HT1080 (cell line): ENCODE results near the gene ARL5B. TPM values are rescaled to one million over a fixed set of nuclear protein-coding genes. Genes with fewer than 3 reads are reported as not detected.

Source experiments
- DNase-seq: peaks from one replicate; pipeline ENCODE4 v3.0.0-alpha.2; 2015; ENCODE audit warnings: low read depth
- total RNA-seq: library from RNA; depleted of rRNA; stranded (reverse); fragments of >200 nt; shearing (Covaris generic); gene quantifications from 2 replicates; pipeline ENCODE4 v1.2.3, GENCODE V29; 2014; rRNA removed

Gene ARL5B
- total RNA-seq, 1 experiment from 2014 or later = 7.3 TPM

DNA sequence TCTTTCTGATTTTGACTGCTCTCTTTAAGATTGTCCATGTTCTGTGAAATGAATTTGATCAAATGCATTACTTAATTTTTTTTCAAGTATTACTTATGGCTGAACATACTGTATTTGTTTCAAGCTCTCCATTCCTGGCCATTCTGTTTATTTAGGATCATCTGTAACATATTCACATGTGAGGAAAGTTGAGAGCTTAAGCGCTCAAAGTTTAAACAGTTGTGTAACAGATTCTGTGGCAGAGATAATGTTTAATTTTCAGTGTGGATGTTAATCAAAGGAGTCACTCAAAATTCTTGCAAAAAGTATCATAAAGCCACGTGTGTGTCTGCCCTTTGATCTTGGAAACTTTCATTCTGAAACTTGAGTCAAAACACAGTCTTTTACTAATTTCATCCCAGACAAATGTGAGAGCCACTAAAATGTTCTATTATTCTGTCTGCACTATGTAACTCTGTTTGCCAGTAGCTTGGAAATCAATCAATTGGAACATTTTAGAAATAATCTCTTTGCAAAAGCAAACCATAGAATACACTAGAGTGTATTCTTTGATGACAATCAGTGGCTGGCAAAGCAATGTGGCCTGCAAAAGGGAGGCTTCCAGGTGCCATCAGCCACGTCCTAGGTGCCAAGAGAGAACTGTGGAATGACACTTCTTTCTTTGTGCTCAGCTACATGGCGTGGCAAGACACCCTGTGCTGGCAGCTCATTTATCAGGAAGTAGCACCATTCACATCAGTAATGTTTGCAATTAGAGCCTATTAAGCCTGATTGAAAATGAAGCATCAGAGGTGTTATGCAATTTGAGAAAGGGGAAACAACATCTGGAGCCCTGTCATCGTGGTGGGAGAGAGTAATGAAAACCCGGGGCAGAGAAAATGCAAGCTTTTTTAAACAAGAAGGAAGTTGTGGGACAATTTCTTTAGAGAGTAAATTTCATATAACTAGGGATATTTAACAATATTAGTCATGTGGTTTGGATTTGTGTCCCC lies 40.9 kb downstream of the ARL5B start:
- DNase-seq = no peak

DNA sequence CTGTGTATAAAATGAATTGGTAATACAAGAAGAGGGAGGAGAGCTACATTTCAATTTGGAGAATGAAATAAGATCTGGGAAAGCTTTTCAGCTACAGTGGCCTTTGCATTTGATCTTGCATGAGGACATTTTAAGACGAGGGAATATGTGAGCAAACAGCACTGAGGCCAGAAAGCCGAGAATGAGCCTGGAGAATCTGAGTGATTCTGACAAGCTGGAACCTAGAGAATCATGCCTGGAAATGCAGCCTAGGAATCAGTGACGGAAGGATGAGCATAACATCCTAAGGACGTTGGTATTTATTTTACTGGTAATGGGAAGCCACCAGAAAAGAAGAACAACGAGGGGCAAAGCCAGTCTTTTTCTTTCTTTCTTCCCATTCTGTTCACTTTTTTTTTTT lies 44.3 kb downstream of the ARL5B start:
- no peak for DNase-seq

DNA sequence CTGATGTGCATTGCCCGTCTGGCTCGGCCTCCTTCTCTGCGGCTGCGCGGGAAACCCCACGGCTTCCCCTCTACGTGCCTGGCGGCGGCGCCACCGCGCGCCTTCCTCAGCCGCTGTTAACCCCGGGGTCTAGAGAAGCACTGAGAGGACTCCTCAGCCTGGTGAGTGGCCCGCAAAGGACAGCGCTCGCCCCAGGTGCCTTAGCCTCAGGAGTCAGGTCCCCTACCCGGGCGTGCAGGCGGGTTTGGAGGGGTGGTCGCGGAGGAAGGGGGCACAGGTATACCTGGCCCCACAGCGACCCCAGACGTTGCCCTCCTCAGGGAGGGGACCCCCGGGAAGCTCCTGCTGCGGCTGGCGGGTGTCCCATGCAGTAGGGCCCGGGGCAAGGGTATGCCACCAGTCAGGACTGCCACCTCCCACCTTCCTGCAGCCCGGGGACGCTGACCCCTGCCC lies 51.0 kb downstream of the ARL5B start:
- no peak for DNase-seq

DNA sequence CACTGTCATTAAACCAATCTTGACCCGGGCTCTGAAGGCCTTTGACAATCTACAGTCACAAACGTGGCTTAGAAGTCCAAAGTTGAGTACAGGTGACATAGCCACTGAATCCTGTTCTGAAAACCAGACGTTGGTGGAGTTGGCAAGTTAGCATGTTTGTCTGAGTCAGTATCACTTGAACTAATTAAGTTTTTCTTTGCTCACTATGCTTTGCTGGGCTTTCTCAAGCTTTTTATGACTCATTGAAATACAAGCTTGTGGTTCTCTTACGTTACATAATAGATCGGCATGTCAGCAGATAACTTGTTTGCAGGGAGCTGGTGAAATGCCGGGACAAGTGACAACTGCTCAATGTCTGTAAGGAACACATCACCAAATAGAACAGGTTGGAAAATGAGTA lies 53.8 kb downstream of the ARL5B start:
- peak; percentile 83 for DNase-seq

DNA sequence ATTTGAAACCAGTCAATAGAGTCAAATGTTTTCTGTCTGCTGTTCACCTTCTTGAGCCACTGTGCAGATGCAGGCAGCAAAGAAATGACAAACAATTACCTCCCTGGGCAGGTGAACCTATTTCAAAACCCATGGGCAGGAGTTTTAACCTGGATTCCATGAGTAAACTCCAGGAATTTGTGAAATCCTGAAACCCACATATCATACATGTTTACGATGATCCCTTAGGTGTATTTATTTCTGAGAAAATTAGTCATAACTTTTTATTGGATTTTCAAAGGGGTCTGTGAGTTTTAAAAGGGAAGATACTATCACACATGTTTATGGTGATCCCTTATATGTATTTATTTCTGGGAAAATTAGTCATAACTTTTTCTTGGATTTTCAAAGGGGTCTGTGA lies 59.8 kb downstream of the ARL5B start:
- no peak for DNase-seq

DNA sequence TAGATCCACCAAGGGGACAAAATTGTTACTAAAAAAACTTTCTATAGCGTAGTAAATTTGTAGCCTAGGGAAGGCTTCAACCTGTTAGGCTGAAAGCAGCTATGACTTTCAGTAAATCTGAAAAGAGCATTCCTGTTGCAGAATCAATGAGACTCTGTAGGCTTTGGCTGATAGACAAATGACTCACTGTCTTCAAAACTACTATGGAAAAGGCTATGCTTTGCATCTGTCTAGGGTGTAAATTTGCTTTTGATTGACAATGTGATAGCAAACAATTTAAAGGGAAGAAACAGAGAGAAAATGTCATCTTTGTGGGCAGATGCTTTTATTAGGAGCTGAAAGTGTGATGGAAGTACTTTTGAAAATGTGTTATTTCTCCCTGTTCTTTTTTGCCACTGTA lies 60.6 kb downstream of the ARL5B start:
- DNase-seq = no peak

DNA sequence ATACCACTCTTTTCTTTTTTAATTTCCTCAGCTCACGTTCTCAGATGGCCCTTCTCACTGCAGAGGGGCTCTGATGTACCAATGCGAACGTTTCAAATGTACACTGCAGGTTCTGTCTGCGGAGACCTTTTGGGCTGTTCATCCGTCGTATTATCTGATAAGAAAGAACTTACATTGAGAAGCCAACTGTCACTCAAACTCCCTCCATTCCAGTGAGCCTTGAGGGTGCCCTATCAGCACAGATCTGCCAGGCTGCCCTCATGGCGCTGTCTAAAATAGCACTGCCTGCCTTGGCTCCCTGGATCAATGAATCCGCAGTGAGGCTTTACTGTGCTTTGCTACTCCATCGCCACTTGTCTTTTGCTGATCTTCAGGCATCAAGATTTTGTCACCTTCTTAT lies 61.8 kb downstream of the ARL5B start:
- no peak for DNase-seq

DNA sequence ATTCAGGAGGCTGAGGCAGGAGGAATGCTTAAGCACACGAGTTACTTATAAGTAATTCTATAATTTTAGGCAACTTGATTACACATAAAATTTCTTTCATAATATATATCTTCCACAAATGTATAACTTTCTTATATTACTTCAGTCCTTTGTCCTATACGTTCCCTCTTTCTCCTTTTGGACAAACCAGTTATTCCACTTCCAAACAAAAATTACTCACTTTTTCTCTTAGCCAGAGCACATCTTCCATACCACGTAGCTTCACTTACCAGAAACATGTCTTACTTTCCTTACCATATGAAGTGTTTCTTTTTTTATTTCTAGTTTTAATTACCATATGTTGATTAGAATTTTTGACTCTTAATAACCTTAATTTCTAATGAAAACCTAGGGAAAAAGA lies 64.6 kb downstream of the ARL5B start:
- no peak for DNase-seq

Other genes starting within 250 kb of the ARL5B start
- gene NSUN6, start 7.8 kb upstream of the ARL5B start, total RNA-seq = 8.5 and 9.8 TPM in 2 replicates